ENCODE measurements around the gene FGF12. TPM values are rescaled to one million over a fixed set of nuclear protein-coding genes. Genes with fewer than 3 reads are reported as not detected.

Gene FGF12
- total RNA-seq, 4 donors from 2014 or later, result 0.94 to 15.9 (median 15.1) TPM

DNA sequence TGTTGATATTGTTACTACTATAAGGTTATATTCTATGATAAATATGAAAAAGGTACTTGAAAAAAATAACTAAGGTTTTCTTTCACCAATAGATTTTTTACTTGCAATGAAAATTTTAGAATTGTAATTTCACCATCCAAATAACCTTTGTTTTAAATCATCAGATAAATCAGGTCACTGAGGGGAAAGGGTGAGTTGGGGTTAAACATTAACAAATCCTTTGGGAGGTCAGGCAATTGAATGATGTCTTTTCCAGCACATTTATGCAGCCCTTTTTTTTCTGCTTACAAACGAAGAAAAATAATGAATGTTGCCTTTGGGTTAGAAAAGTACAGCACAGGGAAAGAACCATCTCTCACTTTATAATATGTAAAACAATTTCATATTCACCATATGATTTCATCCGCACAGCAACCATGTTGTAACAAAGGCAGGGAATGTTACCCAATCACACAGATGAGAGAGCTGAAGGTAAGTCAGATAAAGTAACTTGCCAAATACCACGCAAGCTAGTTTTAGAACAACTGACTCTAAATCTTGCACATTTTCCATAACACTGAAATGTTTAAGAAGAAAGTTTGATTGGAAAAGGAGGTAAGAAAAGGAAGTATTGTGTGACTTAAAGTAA, 151.3 kb downstream of the FGF12 start:
- H3K4me1 ChIP-seq, result peaks cover 0 to 7% (median 0%) of the 10 kb centered on the region in 3 donors
- H3K36me3 ChIP-seq, result no peaks in the 10 kb centered on the region
- no peaks in the 10 kb centered on the region for H3K9me3 ChIP-seq
- no peak overlapping the region for H3K4me3 ChIP-seq
- ATAC-seq, result no peak
- no peak overlapping the region for H3K27ac ChIP-seq
- H3K27me3 ChIP-seq, result peaks cover 4% of the 10 kb centered on the region
- WGBS, 2 donors (ENCODE audit: low coverage in 1 of 2), result 65 to 100% methylated on average over 2 to 3 of the region's 3 CpGs
- TF ChIP-seq POLR2AphosphoS5 (IDR thresholded peaks at IDR 0.05) (no peak), EP300 (IDR thresholded peaks at IDR 0.05) (no peak), POLR2A (IDR thresholded peaks at IDR 0.05) (no peak)
- TF ChIP-seq, protein P1, sequence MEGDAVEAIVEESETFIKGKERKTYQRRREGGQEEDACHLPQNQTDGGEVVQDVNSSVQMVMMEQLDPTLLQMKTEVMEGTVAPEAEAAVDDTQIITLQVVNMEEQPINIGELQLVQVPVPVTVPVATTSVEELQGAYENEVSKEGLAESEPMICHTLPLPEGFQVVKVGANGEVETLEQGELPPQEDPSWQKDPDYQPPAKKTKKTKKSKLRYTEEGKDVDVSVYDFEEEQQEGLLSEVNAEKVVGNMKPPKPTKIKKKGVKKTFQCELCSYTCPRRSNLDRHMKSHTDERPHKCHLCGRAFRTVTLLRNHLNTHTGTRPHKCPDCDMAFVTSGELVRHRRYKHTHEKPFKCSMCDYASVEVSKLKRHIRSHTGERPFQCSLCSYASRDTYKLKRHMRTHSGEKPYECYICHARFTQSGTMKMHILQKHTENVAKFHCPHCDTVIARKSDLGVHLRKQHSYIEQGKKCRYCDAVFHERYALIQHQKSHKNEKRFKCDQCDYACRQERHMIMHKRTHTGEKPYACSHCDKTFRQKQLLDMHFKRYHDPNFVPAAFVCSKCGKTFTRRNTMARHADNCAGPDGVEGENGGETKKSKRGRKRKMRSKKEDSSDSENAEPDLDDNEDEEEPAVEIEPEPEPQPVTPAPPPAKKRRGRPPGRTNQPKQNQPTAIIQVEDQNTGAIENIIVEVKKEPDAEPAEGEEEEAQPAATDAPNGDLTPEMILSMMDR (IDR thresholded peaks at IDR 0.05), result no peak

DNA sequence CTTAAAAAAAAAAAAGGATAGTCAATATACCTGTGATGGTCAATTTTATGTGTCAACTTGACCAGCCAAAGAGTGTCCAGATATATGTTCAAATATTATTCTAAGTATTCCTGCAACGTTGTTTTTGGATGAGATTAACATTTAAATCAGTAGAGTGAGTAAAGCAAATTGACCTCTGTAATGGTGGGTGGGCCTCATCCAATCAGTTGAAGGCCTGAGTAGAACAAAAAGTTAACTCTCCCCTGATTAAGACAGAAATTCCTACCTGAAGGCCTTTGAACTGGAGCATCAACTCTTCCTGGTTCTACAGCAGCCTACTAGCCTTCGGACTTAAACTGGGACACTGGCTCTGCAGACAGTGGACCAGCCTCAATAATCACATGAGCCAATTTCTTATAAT, 154.1 kb downstream of the FGF12 start:
- no peak for ATAC-seq

DNA sequence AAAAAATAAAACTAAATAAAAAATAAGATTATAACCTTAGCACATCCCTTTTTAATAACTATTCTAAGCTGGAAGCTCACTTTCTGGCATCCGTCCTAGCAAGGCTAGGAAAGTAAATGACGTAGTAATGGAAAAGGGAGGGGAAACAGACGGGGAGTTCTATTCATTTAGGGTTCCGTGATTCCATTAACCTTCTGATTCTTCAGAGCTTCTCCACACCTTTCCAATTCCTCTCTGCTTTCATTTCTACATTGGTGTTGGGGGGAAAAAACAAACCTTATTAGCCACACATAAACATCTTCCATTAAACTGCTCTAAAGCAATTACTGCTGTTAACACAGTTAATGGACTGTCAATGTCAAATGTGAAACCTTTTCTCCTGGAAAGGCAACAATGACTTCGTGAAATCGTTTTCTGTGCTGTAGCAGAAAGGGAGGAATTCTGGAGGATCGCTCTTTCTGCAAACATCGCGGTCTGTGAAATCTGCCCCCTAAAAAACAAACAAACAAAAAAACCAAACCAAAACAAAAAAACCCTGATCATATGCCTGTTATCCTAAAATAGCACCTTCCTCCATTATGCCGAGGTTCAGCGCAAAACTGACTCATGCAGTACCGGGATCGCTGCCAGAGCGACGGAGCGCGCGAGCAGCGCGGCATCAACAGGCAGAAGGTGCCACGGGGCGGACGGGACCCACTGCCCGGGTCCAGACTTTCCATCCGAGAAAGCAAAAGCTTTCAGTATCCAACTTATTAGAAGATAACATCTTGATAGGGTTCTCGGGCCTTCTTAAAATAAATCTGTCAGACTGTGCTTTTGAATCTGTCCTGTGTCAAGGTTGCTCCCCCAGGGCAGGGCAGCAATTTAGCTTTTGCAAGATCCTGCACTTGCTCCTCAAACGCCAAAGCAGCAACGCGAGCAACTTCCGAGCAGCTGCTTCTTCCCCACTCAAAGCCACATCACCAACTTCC, 156.2 kb downstream of the FGF12 start:
- WGBS, 2 donors (ENCODE audit: low coverage in 1 of 2), result 14 to 39% methylated on average over 16 to 19 of the region's 30 CpGs
- Histone ChIP-seq H3K9me3 (no peaks in the 10 kb centered on the region), H3K4me3 (peak overlapping the region; percentile 41 to 59), H3K4me1 (peaks cover 0 to 14% (median 0%) of the 10 kb centered on the region in 3 donors), H3K27me3 (no peaks in the 10 kb centered on the region), H3K36me3 (no peaks in the 10 kb centered on the region), H3K27ac (no peak overlapping the region)
- peak; percentile 22 for TF ChIP-seq POLR2AphosphoS5 (IDR thresholded peaks at IDR 0.05)
- TF ChIP-seq EP300 (IDR thresholded peaks at IDR 0.05), result no peak
- peak; percentile 35 for ATAC-seq

More for the DNA sequence above, 154.1 kb downstream of the FGF12 start:
- no peaks in the 10 kb centered on the region for H3K36me3 ChIP-seq
- H3K27ac ChIP-seq, result no peak overlapping the region
- H3K9me3 ChIP-seq, result no peaks in the 10 kb centered on the region
- peaks cover 0 to 14% (median 0%) of the 10 kb centered on the region in 3 donors for H3K4me1 ChIP-seq
- H3K4me3 ChIP-seq, result no peak overlapping the region
- H3K27me3 ChIP-seq, result no peaks in the 10 kb centered on the region
- WGBS, 2 donors (ENCODE audit: low coverage in 1 of 2), result 68 to 83% methylated on average over 1 to 2 of the region's 2 CpGs
- TF ChIP-seq EP300 (IDR thresholded peaks at IDR 0.05) (no peak), POLR2AphosphoS5 (IDR thresholded peaks at IDR 0.05) (no peak), POLR2A (IDR thresholded peaks at IDR 0.05) (no peak)
- TF ChIP-seq, protein P1 (IDR thresholded peaks at IDR 0.05), result no peak

DNA sequence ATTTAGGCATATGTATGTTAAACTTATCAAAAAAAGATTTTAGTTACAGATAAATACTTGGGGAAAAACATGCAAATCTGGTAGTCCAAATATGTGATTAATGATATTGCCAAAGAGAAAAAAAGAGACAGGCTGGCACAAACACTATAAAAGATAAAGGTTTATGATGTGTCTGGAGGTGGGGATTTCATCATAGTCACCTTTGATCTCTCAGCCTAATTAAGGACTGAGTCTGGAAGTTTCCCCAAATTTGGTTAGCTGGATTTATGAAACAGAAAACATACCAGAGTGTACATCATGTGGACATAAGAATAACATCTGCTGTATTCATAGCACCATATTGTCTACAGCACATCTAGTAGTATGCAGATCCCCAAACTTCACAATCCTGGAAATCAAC, 157.0 kb downstream of the FGF12 start:
- Histone ChIP-seq H3K9me3 (no peaks in the 10 kb centered on the region), H3K27me3 (no peaks in the 10 kb centered on the region), H3K36me3 (no peaks in the 10 kb centered on the region), H3K27ac (no peak overlapping the region), H3K4me1 (peaks cover 0 to 14% (median 0%) of the 10 kb centered on the region in 3 donors), H3K4me3 (peak overlapping the region in 1 of 2 donors; percentile 41)
- no peak for ATAC-seq
- TF ChIP-seq POLR2AphosphoS5 (IDR thresholded peaks at IDR 0.05) (no peak), EP300 (IDR thresholded peaks at IDR 0.05) (no peak), POLR2A (IDR thresholded peaks at IDR 0.05) (no peak)
- TF ChIP-seq, protein P1 (IDR thresholded peaks at IDR 0.05), result no peak

DNA sequence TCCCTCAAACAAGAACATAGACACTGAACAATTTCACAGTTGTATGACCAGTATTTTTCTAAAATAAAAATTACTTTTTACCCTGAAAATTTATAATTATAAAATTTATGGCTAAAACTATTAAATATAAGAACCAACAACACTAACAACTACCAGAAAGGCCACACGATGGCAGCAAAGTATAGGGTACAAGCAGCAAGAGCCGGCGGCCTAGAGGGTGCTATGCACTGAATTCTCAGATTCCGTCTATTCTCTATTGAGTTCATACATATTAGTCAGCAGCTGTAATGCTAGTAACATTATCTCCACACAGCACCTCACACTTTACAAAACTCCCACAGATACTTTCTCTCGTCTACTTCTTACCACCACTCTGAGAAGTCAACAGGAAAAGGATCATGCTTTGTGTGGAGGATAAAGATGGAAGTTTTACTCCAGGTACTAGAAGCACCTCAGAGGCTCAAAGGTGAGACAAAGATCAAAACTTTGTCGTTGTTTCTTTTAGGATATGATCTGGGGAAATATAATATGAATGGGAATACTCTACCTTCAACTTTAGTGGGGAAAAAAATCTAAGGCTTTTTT, 160.5 kb downstream of the FGF12 start:
- peaks cover 0 to 14% (median 0%) of the 10 kb centered on the region in 3 donors for H3K4me1 ChIP-seq
- no peaks in the 10 kb centered on the region for H3K27me3 ChIP-seq
- no peaks in the 10 kb centered on the region for H3K9me3 ChIP-seq
- H3K27ac ChIP-seq, result no peak overlapping the region
- no peak overlapping the region for H3K4me3 ChIP-seq
- WGBS, 2 donors (ENCODE audit: low coverage in 1 of 2), result 9 to 20% methylated on average over 4 to 6 of the region's 6 CpGs
- H3K36me3 ChIP-seq, result no peaks in the 10 kb centered on the region
- peak; percentile 68 for ATAC-seq
- TF ChIP-seq POLR2A (IDR thresholded peaks at IDR 0.05), result no peak
- TF ChIP-seq, protein P1 (IDR thresholded peaks at IDR 0.05), result peak; percentile 49 to 81 (median 58)
